Urinary bladder (tissue), 4 donors: ENCODE measurements around the gene GOSR1. TPM values are rescaled to one million over a fixed set of nuclear protein-coding genes. Genes with fewer than 3 reads are reported as not detected.
"Not testable (repeated sequence)": the region's sequence is repeated elsewhere in the genome, so short reads cannot be mapped to it uniquely, and the experiment has no call there.

Source experiments
- DNase-seq: peaks from one replicate; pipeline ENCODE4 v3.0.0-alpha.2; 2015; ENCODE audit errors: extremely low spot score
- H3K27ac ChIP-seq: one replicate; pipeline ENCODE4 v1.5.1; 2013; ENCODE audit warnings: low read depth, mild to moderate bottlenecking, moderate library complexity
- H3K36me3 ChIP-seq: one replicate; pipeline ENCODE4 v1.6.1; 2013; ENCODE audit warnings: mild to moderate bottlenecking, moderate library complexity; ENCODE audit not compliant: insufficient read depth
- H3K4me1 ChIP-seq: one replicate; pipeline ENCODE4 v1.6.1; 2013; ENCODE audit warnings: mild to moderate bottlenecking, moderate library complexity; ENCODE audit not compliant: insufficient read depth
- H3K4me3 ChIP-seq: one replicate; pipeline ENCODE4 v1.5.1; 2013; ENCODE audit warnings: low read depth, low read length
- WGBS: extraction: QIAGEN DNeasy Blood & Tissue Kit; methylation state at CpG from one replicate; pipeline ENCODE4 v1.1.7; 2013; 5-methylcytosine and 5-hydroxymethylcytosine counted together
- polyA plus RNA-seq: library from polyadenylated mRNA; stranded (reverse); fragments of 200-250 nt; gene quantifications from one replicate; pipeline ENCODE4 v1.2.3, GENCODE V29; 2013
- total RNA-seq: library from RNA; depleted of rRNA; stranded (reverse); fragments of >200 nt; gene quantifications from one replicate; pipeline ENCODE4 v1.2.3, GENCODE V29; 2014
- donor health status: healthy with polysubstance abuse.
- donor health status: healthy.

The GOSR1 gene
- total and polyA plus RNA-seq, 2 donors: 27.6 to 45.5 TPM

DNA sequence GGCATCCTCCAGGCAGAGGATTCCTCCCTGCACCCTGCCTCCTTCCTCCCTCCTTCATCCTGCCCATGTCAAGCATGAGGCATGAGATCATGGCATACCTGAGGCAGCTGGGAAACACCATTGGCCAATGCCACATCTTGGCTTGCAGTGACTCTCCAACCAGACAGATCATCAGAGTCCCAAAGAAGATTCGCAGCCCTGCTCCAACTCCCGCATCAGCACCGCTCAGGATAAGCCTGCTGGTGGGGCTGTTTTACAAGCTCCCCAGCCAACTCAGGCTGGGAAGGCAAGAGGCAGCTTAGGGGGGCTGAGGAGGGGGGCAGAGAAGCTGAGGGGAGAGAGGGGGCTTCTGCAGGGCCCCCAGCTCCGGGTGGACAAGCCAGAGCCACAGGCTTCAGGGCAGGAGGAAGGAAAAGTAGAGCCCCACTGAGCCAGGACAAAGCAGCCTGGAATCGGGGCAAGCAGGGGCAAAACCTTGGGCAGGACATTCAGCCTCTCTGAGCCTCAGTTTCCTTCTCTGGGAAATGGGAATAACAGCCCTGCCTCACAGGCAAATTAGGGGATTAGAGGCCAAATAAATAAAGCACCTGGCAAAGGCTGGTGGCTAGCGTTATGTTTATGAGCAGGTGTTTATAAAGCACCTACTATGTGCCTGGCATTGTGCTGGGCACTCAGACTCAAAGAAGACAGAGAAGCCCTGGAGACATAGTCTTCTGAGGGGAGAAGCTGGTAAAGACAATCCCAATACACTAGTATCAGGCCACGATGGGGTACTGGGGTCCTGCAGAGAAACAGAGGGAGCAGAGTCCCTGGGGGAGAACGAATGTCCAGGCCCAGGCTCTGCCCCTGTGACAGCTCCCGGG lies 88.1 kb downstream of the GOSR1 start:
- WGBS: 44% methylated on average over 9 of the region's 9 CpGs
- Histone ChIP-seq H3K4me1 (no peaks in the 10 kb centered on the region), H3K4me3 (no peak overlapping the region), H3K36me3 (no peaks in the 10 kb centered on the region), H3K27ac (no peak overlapping the region)
- no peak for DNase-seq

DNA sequence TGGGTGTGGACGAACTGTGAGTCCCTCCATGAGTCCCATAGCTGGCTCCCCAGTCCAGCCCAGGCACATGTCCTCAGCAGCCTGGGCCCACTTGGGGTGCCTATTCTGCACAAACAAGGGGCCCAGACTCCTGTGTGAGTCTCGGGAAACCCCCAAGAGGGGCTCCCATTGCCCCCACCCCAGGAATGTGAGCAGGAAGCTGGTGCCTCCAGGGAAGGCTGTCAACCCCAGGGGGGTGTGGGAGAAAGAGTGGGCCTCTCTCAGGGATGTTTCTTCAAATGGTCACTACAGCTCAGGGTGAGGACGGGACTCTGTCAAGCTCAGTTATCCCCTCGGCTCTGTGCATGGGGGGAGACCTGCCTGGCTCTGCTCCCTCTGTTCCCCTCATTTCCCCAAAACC lies 88.9 kb downstream of the GOSR1 start:
- 49% methylated on average over 4 of the region's 4 CpGs for WGBS
- not testable (repeated sequence) for H3K36me3 ChIP-seq, H3K4me1 ChIP-seq, H3K27ac ChIP-seq, H3K4me3 ChIP-seq, DNase-seq

DNA sequence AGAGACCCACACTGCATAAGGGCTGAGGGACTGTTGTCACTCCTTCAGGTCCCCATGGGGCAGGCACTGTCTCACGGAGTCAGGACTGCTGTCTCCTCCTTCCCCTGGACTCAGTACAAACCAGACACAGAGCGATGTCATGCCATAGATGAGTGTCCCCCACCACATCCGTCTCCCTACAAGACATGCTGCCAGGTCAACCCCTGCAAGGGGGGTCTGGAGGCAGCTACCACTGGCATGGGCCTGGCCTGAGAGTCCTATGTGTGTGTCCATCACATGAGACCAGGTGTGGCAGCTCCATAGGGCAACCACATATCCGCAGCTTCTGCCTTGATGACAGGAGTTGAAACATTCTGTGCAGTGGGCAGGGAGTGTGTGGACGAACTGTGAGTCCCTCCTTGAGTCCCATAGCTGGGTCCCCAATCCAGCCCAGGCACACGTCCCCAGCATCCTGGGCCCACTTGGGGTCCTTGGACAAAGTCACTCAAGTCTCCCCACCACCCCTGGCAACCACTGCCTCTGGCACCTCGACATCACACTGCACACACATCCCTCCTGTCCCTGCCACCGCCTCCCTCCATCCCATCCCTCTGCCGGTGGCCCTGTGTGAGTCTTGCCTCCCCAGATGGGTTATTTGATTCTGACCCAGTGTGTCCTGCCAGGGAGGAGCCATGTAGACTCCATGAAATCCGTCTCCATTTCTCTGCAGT lies 89.5 kb downstream of the GOSR1 start:
- not testable (repeated sequence) for H3K4me3 ChIP-seq, H3K27ac ChIP-seq, H3K4me1 ChIP-seq, H3K36me3 ChIP-seq, DNase-seq
- 80% methylated on average over 10 of the region's 10 CpGs for WGBS

DNA sequence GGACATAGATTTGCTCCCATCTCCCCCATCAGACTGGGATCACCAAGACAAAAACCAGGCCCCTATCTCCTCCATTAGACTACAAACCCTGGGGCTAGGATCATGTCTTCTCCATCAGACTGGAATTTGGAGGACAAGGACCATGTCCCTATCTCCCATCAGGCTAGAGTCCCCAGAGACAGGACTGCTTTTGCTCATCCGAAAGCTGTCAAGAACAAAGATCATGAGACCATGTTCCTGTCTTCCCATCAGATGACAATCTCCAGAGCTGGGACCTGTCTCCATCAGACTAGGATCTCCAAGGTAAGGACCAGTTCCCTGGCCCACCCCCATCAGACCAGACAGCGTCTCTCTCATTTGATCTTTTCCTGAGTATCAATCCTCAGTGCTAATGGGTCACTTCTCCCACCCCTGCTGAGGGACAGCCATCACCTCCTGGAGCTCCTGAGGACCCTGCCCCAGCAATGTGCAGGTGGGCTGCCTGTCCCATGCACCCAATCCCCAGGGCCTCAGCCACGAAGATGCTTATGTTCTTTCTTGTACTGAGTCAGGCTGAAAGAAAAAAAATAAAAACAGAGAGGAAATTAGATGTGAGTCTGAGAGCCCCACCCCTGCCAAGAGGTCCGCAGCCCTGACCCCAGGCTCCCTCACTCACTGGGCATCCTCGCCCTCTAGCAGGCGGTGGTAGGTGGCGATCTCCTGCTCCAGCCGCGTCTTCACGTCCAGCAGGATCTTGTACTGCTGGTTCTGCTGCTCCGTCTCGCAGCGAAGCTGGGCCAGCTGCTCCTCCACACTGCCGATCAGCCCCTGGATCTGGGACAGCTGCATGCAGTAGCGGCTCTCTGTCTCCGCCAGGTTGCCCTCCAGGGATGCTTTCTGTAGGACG lies 90.3 kb downstream of the GOSR1 start:
- WGBS: 85% methylated on average over 17 of the region's 17 CpGs
- Histone ChIP-seq H3K36me3 (no peaks in the 10 kb centered on the region), H3K27ac (no peak overlapping the region), H3K4me3 (no peak overlapping the region), H3K4me1 (no peaks in the 10 kb centered on the region)
- DNase-seq: no peak

DNA sequence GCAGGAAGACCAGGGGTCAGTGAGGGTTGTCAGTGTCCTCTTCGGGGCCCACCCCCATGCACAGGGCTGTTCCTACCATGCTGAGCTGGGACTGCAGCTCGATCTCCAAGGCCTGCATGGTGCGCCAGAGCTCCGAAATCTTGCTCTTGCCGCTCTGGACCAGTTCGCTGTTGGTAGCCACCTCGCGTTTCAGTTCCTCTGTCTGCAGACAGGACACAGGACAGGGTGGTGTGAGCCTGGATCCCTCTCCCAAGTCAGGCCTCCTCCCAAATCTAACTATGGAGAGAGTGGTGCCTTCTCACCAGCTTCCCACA lies 90.9 kb downstream of the GOSR1 start:
- no peak overlapping the region for H3K27ac ChIP-seq
- WGBS: 86% methylated on average over 8 of the region's 8 CpGs
- H3K4me1 ChIP-seq: no peaks in the 10 kb centered on the region
- H3K4me3 ChIP-seq: no peak overlapping the region
- no peak for DNase-seq
- H3K36me3 ChIP-seq: no peaks in the 10 kb centered on the region

DNA sequence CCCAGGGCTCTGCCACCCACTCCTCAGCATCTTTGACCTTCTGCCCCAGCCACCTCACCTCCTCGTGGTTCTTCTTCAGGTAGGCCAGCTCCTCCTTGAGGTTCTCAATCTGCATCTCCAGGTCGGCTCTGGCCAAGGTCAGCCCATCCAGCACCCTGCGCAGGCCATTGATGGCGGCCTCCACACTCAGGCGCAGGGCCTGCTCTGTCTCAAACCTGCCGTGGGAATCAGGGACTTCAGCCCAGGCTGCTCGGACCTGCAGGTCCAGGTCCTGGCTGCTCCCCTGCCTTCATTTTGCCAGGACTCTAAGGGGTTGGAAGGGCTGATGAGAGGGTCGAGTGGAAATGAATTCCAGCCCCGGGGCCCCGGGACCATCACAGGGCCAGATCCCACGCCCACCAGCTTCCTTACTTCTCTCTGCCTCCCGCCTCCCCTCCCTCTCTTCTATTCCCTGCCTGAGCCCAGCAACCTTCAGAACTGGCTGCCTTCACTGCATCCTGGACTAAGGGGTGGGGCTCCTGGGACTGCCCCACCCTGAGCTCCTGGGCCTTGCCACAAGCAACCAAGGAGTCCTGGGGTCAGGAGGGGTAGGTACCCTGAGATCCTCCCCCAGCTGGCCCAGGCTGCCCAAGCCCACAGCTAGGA lies 92.4 kb downstream of the GOSR1 start:
- not testable (repeated sequence) for H3K4me1 ChIP-seq, DNase-seq, H3K36me3 ChIP-seq, H3K4me3 ChIP-seq, H3K27ac ChIP-seq
- 88% methylated on average over 12 of the region's 12 CpGs for whole genome bisulfite sequencing

DNA sequence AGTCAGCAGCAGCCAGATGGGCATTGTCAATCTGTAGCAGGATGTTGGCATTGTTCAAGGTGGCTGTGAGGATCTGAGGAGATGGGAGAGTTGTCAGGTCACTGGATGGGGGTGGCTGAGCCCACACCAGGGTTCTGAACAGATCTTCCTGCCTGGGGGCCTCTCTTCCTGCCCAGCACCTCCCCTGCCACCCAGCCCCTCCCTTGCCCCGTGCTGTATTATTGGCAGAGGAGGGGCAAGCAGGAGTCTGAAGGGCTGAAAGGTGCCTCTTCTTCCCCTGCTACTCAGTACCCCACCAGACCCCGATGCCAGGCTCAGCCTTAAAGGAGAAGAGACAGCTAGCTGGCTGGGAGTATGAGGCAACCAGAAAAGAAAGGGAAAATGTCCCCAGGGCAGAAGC lies 93.0 kb downstream of the GOSR1 start:
- WGBS: 27% methylated on average over 2 of the region's 2 CpGs
- no peaks in the 10 kb centered on the region for H3K36me3 ChIP-seq
- H3K4me1 ChIP-seq: no peaks in the 10 kb centered on the region
- no peak overlapping the region for H3K4me3 ChIP-seq
- no peak overlapping the region for H3K27ac ChIP-seq
- DNase-seq: no peak

DNA sequence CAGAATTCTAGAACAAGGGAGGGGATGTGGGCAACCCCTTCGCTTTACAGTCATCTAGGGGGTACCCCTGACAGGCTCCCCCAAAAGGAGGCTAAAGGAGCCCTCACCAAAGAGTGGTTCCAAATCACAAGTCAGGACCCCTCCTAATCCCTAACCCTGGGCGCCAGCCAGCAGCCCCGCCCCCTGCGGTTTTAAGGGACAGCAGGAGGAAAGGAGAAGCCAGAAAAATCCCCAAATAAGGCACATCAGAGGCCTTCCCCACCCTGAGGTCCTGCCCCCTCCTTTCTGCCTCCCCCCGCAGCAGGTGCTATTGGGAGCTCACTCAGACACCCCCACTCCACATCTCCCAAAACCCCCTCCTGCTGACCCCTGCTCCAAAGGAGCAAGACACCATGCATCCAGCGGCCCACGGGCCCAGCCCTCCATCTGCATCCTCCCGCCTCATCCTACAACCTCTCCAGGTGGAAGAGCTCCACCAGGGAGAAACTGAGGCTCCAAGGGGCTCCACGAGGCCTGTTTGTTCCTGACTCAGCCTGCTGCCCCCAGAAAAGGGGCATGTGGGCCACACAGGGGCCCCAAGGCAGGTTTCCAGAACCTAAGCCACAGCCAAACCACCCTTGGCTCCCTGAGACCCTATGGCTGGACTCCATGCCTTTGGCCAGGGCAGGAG lies 93.5 kb downstream of the GOSR1 start:
- Histone ChIP-seq H3K27ac (no peak overlapping the region), H3K4me3 (no peak overlapping the region), H3K36me3 (no peaks in the 10 kb centered on the region), H3K4me1 (no peaks in the 10 kb centered on the region)
- WGBS: 61% methylated on average over 9 of the region's 9 CpGs
- DNase-seq: no peak

DNA sequence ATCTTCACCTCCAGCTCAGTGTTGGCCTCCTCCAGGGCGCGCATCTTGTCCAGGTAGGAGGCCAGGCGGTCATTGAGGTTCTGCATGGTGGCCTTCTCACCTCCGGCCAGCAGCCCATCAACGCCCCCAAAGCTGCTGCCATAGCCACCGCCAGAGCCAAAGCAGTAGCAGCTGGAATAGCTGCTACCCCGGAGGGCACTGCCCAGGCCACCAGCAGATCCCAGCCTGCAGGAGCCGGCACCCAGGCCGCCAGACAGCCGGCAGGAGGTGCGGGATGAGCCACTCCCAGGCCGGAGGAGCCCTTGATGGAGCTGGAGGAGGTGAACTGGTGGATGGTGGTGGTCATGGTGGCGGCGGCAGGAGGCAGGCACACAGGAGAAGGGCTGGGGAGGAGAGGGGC lies 94.2 kb downstream of the GOSR1 start:
- H3K27ac ChIP-seq, DNase-seq, H3K36me3 ChIP-seq, H3K4me1 ChIP-seq, H3K4me3 ChIP-seq: not testable (repeated sequence)
- 95% methylated on average over 14 of the region's 14 CpGs for WGBS

DNA sequence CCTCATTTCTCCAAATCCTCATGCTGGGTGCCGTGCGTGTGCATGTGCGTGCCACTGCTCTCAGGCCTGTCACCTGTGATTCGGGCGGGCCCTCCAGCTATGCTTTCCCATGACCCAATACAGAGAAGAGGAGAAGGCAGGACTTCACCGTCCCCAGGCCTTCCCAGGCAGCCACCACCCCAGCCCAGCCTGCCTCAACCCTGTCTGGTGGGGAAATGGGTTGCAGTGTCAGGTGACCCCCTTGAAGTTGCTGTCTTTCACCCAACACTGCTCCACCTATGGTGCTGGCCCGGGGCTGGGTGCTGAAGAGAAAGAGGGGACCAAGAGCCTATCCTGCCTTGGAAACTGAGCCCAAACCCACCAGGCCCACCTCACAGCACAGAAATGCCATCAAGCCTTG lies 94.7 kb downstream of the GOSR1 start:
- H3K4me1 ChIP-seq: no peaks in the 10 kb centered on the region
- WGBS: 96% methylated on average over 7 of the region's 7 CpGs
- DNase-seq: no peak
- no peak overlapping the region for H3K4me3 ChIP-seq
- H3K27ac ChIP-seq: no peak overlapping the region
- no peaks in the 10 kb centered on the region for H3K36me3 ChIP-seq

DNA sequence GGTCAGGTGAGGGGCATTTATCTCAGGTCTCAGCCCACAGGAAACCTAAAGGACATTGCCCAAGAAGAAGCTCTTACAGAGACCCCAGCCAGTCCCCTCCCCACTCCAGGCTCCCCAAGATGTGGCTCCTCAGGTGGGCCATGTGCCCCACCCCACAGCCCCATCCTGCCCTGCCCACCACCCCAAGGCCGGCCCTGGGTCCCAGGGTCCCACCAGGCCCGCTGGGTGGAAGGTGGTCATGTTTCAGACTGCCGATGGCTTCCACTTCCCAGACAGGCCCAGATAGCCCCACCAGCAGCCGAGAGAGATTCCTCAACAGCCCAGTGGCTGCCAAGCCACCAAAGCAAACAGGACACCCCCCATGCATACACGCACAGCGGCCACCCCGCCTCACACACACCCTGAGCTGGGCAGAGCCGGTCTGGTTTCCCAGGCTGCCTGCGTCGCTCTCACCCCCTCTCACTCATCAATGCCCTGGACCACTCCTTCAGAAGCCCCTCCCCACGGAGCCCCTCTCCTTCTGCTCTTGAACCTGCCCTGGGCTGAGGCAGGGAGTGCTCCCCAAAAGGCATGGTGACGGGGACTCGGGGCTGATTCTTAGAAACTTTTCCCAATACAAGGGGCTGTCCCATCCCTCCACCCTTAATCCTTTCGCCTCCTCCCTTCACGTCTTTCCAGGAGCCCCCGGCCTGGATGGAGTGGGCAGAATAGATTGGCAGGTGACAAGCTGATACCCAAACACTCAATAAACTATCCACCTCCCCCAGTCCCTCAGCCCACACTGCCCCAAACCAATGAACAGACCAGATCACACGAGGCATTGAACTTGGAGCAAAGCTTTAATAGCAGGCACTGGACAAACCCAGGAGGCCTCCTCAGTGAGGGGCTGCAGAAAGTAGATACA lies 95.7 kb downstream of the GOSR1 start:
- H3K27ac ChIP-seq, H3K4me3 ChIP-seq, H3K36me3 ChIP-seq, H3K4me1 ChIP-seq, DNase-seq: not testable (repeated sequence)
- WGBS: 80% methylated on average over 17 of the region's 17 CpGs

DNA sequence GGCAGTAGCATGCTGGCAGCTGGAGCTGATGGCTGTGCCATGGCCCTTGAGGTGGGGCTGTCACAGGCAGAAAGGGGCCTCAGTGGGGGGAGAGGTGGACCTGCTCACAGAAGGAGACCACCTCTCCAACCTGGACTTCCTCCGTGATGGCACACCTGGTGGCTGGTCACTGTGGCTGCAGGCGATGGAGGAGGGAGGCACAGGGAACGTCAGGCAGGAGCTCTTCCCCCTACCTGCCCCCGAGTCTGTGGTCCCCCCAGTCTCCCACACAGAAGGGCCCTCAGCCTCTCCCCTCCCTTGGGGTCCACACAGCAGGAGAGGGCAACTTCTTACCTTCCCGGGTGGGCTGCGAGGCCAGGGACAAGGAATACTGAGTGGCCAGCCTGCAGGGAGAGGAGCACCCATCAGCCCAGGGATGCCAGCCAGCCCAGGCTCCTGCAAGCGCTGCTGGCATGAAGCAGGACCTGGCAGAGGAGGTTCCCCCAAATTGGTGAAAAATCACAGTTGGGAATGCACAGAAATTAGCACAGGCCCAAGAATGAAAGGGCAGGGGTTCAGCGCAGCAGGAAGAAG lies 96.5 kb downstream of the GOSR1 start:
- H3K36me3 ChIP-seq: no peaks in the 10 kb centered on the region
- H3K4me1 ChIP-seq: no peaks in the 10 kb centered on the region
- H3K4me3 ChIP-seq: no peak overlapping the region
- no peak overlapping the region for H3K27ac ChIP-seq
- DNase-seq: no peak
- 73% methylated on average over 7 of the region's 8 CpGs for WGBS
